Dermis microvascular lymphatic vessel endothelial cell (primary cell): ENCODE measurements around the gene MTFR1L. TPM values are rescaled to one million over a fixed set of nuclear protein-coding genes. Genes with fewer than 3 reads are reported as not detected.

Source experiments
- DNase-seq, 2 donors: peaks; one replicate each; pipeline versions ENCODE4 v3.0.0 to v3.0.0-alpha.2; 2010; ENCODE audit warnings: low read depth in 2 of 2
- total RNA-seq: library from RNA; depleted of rRNA; stranded (reverse); fragments of >200 nt; gene quantifications from 2 replicates; pipeline ENCODE4 v1.2.1, GENCODE V29; 2014

The MTFR1L gene
- total RNA-seq, 1 donor from 2014 or later = 24.0 TPM

GRCh38 chr1:25877155-25877554, 57.4 kb downstream of the MTFR1L start:
- DNase-seq = no peak

GRCh38 chr1:25878690-25879089, 58.9 kb downstream of the MTFR1L start:
- DNase-seq = no peak

GRCh38 chr1:25879675-25880074, 59.9 kb downstream of the MTFR1L start:
- DNase-seq = no peak

- DNase-seq = no peak
Measured at GRCh38 chr1:25880518-25880917, 60.8 kb downstream of the MTFR1L start.

- no peak for DNase-seq
Measured at GRCh38 chr1:25881266-25881665, 61.5 kb downstream of the MTFR1L start.

Other genes starting within 250 kb of the MTFR1L start
- 0.26 and 0.89 TPM in 2 replicates for gene MAN1C1, start 203.2 kb upstream of the MTFR1L start, total RNA-seq
- gene SELENON, start 19.8 kb upstream of the MTFR1L start, total RNA-seq = 23.0 and 45.6 TPM in 2 replicates
- gene AUNIP, start 39.5 kb downstream of the MTFR1L start, total RNA-seq = 1.4 and 3.2 TPM in 2 replicates
- gene PAQR7, start 55.8 kb downstream of the MTFR1L start, total RNA-seq = 8.5 and 16.9 TPM in 2 replicates
- 131 and 144 TPM in 2 replicates for gene STMN1, start 86.5 kb downstream of the MTFR1L start, total RNA-seq
- gene PAFAH2, start 178.1 kb downstream of the MTFR1L start, total RNA-seq = 12.1 and 17.3 TPM in 2 replicates
- not detected in 2 replicates for gene EXTL1, start 201.8 kb downstream of the MTFR1L start, total RNA-seq
- gene SLC30A2, start 226.2 kb downstream of the MTFR1L start, total RNA-seq = 0.13 TPM in 1 of 2 replicates, not detected in the other
- gene TRIM63, start 247.7 kb downstream of the MTFR1L start, total RNA-seq = not detected in 2 replicates